HG03066 (cell line): Measurements from ENCODE around the gene PPP2R5D.
A peak's percentile ranks its signal among the peaks of the same experiment; 100 is the strongest.

ENCODE experiments used
- ATAC-seq: cut with Tn5 transposase; IDR thresholded peaks from one replicate; pipeline ENCODE4 v1.9.1; 2021; ENCODE audit warnings: low read depth; ENCODE audit not compliant: unreplicated experiment

The PPP2R5D gene

DNA sequence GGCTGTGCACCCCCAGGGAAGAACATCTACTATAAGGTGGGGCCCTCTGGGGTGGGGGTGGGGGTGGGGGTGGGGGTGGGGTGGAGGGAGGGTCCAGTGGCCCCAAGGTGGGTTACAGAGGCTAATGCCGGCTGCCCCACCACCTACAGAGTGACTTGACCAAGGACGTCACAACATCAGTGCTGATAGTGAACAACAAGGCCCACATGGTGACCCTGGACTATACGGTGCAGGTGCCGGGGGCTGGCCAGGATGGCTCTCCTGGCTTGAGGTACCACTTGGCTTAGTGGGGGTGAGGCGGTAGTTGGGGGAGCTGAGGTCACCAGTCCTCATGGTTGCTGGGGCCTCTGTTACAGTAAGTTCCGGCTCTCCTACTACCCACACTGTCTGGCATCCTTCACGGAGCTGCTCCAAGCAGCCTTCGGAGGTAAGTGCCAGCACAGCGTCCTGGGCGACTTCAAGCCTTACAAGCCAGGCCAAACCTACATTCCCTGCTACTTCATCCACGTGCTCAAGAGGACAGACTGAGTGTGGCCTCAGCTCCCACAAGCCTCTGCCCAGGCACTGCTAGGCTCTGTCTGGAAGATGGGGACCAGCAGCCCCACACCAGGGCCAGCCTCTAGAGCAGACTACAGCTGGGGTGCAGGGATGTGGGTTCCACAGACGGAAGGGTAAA is 21.1 kb upstream of the PPP2R5D start:
- ATAC-seq, result no peak

DNA sequence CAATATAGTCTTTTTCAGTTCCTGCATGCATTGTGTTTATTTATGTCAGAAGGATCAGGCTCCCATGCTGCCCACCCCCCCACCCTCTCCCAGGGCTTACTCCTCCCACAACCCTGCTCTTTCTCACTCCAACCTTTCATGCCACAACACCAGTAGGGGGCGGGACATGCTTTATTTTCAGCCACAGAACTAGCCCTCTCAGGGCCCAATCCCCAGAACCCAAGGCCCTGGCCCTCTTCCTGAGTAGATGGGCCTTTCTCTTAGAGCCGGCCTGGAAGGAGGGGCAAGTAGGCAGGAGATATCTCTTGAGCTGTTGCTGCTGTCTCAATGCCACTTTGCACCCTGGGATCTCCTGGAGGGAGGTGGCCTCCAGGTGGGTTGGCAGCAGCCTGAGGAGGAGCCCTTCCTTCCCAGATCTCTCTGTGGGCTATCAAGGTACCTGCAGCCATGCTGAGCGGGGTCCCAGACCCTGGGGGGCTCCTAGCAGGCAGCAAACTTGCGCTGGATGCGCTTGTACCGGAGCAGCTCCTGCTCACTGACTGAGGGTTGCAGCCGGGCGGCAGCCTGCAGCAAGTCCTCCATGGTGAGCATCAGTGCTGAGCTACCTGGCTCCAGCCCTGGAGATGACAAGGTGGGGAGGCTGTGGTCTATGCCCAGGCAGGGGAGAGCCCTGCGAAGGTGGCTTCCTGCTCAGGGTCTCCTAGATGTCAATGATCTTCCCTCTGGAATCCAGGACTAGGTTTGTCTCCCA is 20.3 kb upstream of the PPP2R5D start:
- ATAC-seq, result no peak

DNA sequence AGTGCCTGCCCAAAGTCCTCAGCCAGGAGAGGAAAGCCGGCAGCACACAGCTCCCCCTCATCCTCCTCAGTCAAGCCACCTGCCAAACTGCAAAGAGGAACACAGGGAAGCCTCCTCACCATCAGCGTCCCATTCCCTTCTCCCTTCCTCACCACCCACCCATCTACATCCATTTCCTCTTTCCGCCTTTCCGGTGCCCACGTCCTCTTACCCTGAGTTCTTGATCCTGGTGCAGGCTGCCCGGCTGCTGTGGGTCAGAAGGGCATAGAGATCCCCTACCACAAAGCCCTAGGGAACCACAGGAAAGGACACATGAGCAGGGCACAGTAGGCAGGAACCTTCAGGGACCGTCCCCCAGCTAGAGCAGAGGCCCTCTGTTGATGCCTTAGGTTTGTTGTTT is 17.8 kb upstream of the PPP2R5D start:
- no peak for ATAC-seq

DNA sequence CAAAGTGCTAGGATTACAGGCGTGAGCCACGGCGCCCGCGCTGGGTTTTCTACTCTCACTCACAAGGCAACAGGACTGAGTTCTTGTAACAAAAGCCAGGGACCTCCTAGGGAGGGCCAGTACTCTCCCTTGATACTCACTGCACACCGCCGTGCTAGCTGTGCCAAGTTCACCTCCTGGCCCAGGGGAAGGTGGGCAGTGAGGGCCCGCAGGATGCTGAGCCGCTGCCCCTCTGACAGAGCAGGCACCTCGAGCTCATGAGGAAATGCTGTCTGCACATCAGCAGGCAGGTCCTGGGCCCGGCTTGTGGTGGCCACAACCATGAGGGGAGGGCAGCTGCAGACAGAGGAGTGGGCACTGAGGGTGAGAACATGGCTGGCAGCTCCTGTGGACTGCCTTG is 17.1 kb upstream of the PPP2R5D start:
- no peak for ATAC-seq

DNA sequence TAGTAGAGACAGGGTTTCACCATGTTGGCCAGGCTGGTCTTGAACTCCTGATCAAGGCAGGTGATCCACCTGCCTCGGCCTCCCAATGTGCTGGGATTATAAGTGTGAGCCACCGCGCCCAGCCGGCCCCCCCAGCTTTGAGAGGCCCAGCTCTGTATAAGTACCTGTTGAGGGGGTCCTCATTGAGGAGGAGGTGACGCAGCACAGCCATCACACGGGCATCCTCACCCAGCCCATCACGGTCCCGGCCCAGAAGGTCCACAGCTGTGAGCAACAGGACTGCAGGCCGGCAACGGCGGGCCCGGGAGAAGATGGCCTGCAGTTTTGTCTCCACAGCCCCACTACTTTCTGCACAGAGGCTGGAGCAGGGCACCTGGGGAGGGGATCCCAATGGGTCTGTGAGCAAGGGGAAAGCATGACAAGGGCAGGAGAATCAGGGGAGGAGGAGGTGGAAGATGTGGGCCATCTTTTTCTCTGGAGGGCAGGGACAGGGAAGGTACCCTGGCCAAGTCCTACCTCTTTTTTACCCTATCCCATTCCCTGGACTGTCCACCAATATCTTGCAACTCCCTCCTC is 16.2 kb upstream of the PPP2R5D start:
- no peak for ATAC-seq

DNA sequence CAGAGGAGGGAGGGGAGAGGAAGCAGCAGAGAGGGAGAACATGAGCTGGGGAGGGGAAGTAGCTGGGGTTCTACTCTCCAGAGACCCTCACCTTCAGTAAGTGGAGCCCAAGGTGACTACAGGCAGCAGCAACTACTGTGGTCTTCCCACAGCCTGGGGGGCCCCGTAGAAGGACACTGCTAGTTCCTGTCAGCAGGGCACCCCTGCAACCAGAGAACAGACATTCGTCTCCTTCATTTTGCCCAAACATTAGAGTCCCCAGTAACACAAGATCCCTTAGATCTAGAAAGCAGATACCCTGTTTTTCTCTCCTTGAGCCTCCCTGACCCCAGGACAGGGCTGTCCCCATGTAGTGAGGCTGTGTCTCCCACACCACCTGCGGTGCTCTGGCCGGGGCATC is 15.6 kb upstream of the PPP2R5D start:
- ATAC-seq, result no peak

DNA sequence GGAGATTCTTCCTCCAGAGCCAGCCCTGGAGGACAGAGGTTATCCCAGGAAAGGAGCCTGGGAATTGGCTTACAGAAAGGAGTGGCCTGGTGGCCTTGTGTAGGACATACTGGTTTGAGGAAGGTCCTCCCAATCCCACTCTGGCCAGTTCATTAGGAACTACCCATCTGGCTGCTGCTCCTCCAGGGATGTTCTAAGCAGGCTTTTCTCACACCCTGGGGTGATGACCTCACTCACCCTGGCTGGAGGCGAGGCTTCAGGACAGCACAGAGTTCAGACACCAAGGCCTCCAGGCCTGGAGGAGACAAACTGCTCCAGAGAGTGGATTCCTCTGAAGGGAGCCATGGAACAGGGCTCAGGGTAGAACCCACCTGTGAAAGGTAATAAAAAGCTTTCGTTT is 14.9 kb upstream of the PPP2R5D start:
- ATAC-seq, result no peak

DNA sequence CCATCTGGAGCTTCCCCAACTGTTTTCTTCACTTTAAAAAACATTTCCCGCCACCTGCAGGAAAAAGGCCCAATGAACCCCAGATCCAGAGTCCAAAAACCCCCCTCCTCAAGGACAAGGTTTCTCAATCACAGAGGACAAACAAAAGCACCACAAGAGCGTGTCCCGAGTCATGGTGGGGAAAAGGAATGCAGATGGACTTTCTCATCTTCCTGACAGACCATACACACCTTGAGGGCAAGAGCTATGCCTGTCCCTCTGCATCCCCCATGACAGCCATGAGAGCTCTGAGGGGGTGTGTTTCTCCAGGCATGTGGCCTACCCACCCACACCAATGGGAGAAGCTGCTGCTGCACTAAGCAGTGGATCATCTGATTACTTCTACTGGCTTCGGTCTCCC is 14.4 kb upstream of the PPP2R5D start:
- no peak for ATAC-seq

DNA sequence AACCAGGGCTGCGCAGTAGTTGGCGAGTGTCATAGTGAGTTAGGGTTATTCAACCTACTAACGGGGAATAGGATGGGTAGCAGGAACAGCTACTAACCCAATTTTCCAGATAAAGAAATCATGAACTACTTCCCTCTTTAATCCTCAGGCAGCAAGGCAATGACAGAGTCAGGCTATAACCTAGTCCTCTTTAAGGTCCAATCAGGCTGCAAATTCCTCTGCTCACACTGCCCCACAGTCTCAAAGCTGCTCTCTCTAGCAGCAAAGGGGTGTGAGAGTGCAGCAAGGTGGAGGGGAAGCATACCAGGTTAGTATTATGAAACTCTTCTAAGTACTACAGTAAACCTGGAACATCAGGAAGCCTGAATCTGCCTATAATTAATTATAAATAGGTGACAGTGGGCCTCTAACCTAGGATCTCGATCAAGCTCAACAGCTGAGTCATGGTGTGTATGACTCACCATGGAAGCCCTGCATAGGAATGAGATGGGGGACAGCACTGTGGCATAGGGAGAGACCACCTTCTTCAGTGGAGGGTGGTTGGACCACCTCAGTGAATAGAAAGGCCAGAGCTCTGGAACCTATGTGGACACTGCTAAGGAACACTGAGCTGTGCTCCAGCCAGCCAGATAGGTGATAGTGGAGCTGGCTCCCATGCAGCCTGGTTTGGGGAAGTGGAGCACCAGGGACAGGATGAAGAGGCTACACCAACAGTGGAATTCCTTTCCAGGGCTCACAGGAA is 13.3 kb upstream of the PPP2R5D start:
- no peak for ATAC-seq

DNA sequence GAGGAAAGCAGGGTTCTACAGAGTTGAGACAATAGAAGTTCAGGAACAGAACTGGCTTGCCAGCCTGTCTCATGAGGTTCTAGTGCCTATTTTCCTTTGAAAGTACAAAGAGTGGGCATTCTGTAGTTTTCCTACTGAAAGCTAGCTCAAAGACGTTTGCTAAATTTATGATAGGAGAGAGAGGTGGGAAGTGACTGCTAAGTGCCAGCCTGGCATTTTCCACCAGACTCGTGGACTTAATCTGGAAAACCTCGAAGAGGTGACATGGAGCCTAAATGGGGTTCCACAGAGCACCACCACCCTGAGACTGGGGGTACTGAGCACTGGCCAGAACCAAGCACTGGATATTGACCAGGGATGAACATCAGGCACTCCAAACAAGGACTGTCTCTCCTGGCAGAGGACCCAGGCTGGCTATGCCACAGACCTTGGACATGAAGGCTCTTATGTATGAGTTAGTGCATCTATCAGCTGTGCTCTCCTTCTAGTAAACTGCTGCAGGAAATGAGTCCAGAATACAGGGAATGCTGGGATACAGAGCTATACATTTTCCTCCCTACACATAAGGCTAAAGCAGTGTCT is 12.5 kb upstream of the PPP2R5D start:
- ATAC-seq, result no peak

DNA sequence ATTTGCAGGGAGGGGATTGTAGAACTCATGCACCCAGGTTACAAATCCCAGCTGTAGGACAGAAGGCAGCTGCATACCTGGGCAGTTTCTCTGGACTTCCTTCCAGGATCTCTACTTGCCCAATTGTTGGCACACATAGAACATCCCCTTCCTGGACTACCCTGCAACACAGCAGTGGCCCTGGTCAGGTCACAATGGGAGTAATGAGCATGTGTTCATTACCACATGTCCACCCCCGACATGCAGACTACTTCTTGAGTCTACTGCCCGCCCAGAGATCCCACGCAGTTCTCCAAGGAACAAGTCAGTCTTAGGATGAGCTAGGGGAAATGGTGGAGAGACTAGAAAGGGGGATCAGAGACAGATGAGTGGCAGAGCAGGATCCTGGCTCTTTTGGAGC is 10.4 kb upstream of the PPP2R5D start:
- ATAC-seq, result no peak

DNA sequence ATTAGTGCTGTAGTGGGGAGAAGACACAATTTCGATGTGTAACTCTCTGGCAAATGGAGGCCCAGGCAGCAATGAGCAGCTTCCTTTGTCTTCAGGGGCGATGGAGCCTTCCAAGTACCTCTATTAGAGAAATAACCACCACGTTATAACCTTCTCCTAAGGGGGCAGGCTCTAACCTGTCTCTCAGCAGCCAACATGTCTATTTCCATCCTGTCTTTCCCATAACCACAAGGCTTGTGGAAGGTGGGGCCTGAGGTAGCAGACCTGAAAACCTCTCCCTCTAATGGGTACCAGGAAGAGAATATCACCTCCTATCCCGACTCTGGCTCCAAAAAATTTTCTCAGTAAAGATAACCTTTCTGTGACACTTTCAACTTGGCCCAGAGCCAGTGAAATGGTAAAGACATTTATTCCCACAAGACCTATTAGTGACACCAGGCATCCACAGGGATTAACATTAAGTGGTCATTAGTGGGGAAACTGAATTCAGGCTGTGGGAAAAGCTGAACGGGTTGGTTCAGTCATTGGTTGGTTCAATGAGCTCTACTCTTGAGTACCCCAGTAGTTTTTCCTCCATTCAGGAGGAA is 9.4 kb upstream of the PPP2R5D start:
- no peak for ATAC-seq

DNA sequence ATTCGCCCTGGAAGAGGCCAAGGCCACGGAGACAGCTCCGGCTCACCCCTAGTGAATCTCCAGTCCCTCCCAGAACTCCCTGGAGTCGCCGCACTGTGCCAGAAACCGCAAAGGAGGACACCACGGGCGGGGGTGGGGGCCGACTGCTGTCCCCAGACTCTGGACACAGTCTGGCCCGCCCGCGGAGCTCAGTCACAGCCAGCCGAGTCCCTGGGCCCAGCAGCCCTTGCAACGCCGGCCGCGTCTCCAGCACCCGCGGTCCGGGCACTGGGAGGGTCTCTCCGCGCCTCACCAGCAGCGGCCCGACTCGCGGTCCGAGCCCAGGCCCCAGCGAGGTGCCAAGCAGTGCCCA is 5.9 kb upstream of the PPP2R5D start:
- ATAC-seq, result peak; percentile 1

DNA sequence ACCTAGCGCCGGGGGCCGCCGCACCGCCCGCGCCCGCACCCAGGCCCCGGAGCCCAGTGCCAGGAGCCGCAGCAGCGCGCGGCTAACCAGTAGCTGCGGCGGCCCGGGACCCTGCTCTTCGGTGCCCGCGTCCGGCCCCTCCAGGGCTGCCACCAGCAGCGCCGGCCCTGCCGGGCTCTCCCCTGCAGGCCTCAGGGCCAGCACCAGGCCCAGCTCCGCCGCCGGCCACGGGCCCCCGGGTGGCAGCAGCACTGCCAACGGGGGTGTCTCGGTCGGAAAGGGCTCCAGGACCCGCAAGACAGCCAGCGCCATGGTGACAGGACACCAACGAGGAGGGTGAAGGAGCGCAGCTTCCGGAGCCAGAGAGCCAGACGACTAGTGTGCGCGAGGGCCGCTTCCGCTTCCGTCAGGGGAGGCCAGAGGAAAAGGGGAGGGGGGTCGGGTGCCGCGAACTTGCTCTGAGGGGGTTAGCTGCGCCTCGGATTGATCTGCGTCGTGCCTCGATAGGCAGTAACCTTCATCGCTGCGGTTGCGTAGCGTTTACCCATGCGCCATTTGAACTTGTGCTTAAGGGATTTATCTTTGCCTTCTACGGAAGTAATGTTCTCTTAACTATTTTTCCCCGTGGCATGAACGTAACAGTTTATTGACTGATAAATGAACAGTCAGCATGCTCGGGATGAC is 5.4 kb upstream of the PPP2R5D start, which contains the start of gene PEX6:
TSS of gene PEX6 (minus strand) at position 343 of the 684 bp plus-strand sequence. CDS start at position 312, 31 bp downstream.
- peak; percentile 93 for ATAC-seq

DNA sequence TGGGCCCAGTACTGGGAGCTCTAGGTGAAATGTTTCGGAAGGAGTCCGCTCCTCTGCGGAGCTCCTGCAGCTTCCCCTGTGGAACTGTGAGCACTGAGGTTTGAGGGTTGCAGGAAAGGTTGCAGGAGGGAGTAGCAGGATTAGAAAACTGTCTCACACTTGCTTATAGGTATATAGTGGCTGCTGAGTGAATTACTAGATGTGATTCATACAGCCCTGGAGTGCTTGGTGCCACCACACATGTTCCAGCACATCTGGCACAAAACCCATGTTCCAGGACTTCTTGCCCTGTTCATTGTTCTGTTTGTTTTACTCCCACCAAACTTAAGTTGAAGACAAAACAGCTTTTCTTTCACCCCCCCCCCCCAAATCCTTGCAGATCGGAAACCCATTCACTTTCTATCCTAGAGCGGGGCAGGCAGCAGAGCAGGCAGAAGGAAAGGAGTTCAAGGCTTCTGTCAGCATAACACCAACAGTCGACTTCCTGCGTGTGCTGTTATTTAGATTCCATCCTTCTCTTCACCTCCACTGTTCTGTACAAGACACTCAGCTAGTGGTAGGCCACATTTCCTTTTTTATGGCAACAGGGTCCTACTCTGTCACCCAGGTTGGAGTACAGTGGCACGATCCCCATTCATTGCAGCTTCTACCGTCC is 4.7 kb upstream of the PPP2R5D start:
- ATAC-seq, result no peak

DNA sequence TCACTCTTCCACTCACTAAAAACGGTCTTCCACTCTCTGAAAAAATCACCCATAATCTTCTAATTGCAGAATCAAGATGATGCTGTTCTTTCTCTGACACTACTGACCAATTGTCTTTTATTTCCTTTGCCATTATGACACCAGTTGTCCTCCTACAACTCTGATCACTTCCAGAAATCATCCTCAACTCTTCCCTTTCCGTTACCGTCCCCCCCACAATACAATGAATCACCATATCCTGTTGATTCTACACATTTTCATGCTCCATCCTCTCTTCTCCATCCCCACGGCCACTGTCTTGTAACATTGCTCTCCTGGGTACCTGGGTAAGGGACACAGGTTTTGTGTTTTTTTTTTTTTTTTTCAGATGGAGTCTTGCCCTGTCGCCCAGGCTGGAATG is 2.5 kb upstream of the PPP2R5D start:
- ATAC-seq, result no peak

DNA sequence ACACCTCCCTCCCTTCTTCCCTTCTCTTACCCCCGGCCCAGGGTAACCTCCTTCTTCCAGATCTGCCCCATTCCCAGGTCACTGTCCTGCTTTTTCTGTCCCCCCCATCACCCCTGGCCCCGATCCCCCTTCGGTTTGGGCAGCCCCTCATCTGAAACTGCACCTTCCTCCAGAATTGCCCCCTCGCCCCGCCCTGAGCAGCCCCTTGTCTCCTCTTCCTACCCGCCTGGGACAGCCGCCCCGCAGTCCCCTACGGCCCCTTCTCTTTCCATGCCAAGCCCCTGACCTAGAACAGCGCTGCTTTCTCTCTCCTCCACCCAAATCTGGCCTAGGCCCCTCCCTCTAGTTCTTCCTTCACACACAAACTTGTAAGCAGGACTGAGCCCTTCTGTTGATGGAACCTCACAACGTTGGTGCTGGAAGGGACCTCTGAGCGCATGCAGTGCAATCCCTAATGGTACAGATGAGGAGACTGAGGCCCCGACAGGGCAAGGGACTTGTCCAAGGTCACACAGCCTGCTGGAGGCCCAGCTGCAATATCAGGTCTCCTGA is 630 bp downstream of the PPP2R5D start:
- ATAC-seq, result no peak

DNA sequence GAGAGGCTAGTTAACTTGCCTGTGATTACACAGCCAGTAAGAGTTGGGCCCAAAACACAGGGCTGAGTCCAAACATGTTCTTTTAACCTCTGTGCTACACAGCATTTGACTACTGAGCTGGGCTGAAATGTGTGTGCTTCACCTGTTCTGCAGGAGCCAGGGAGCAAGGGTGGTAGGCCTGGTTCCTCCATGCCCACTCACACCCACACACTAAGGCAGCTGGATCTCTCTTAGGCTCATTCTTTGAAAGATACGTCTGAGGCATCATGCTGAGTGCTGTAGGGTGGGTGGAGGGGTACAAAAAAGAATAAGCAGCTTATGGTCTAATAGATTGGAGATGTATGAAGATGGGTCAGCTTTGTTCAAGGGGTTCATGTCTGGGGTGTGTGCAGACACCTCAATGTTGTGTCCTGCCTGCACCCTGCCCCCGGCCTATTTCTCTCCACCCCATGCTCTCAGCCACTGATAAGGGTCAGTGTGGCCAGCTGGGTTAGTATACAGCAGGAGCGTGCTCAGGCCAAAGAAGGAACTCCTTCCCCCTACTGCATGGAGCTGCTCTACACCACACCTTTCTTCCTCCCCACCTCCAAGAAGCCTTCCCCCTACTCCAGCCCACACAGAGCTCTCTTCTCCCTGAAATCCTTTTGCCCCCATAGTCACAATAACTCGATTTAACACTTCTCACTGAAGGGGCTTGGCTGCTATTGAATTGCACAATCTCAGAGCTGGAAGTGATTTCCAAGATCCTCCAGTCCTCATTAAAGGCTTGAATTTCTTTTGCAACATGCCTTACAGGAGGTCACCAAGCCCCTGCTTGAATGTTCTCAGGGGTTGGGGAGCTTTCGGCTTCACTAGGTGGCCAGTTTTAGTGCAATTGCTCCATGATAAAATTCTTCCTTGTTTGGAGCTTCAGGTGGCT is 3.4 kb downstream of the PPP2R5D start:
- no peak for ATAC-seq
